ENCODE results near the gene PSMD6.

PSMD6 gene

GRCh38 chr3:63976872-63977200 is 46.5 kb downstream of the PSMD6 start:
- no peak for DNase-seq

- DNase-seq = no peak
Measured at GRCh38 chr3:63976161-63976871, 47.0 kb downstream of the PSMD6 start.

GRCh38 chr3:63975723-63976122 is 47.6 kb downstream of the PSMD6 start:
- no peak for DNase-seq

GRCh38 chr3:63974451-63974850 is 48.8 kb downstream of the PSMD6 start:
- no peak for DNase-seq

GRCh38 chr3:63973406-63973805 is 49.9 kb downstream of the PSMD6 start:
- no peak for DNase-seq

- DNase-seq = no peak
Measured at GRCh38 chr3:63972987-63973386, 50.3 kb downstream of the PSMD6 start.

GRCh38 chr3:63972196-63972595 is 51.1 kb downstream of the PSMD6 start:
- no peak for DNase-seq

- DNase-seq = no peak
Measured at GRCh38 chr3:63970631-63971475, 52.4 kb downstream of the PSMD6 start.

- DNase-seq = no peak
Measured at GRCh38 chr3:63969876-63970275, 53.4 kb downstream of the PSMD6 start.

- no peak for DNase-seq
Measured at GRCh38 chr3:63968612-63969350, 54.5 kb downstream of the PSMD6 start.

- DNase-seq = no peak
Measured at GRCh38 chr3:63967675-63968611, 55.4 kb downstream of the PSMD6 start.

- DNase-seq = no peak
Measured at GRCh38 chr3:63966871-63967270, 56.4 kb downstream of the PSMD6 start.

GRCh38 chr3:63966007-63966406 is 57.3 kb downstream of the PSMD6 start:
- DNase-seq = no peak

GRCh38 chr3:63964681-63965485 is 58.4 kb downstream of the PSMD6 start:
- no peak for DNase-seq

- DNase-seq = no peak
Measured at GRCh38 chr3:63963496-63963895, 59.8 kb downstream of the PSMD6 start.

GRCh38 chr3:63961891-63962290 is 61.4 kb downstream of the PSMD6 start:
- no peak for DNase-seq

Data from activated CD4-positive, alpha-beta T cell treated with anti-CD3 and anti-CD28 coated beads, Interleukin-2, amount 50 U/mL, for 4 hours (primary cell).